GM19025 (cell line): ENCODE results near the gene KLK13.

ENCODE experiments used
- ATAC-seq: cut with Tn5 transposase; IDR thresholded peaks from one replicate; pipeline ENCODE4 v1.9.1; 2021; ENCODE audit warnings: mild to moderate bottlenecking, low read depth, moderate library complexity; ENCODE audit not compliant: unreplicated experiment

Gene KLK13

GRCh38 chr19:51025809-51026553, 38.9 kb downstream of the KLK13 start:
- ATAC-seq: no peak

GRCh38 chr19:51025401-51025800, 39.5 kb downstream of the KLK13 start:
- ATAC-seq: no peak

GRCh38 chr19:51024924-51025323, 40.0 kb downstream of the KLK13 start:
- no peak for ATAC-seq

GRCh38 chr19:51023946-51024345, 40.9 kb downstream of the KLK13 start:
- no peak for ATAC-seq

- ATAC-seq: no peak
Measured at GRCh38 chr19:51022526-51022925, 42.4 kb downstream of the KLK13 start.

GRCh38 chr19:51020988-51021651, 43.8 kb downstream of the KLK13 start:
- ATAC-seq: no peak

- ATAC-seq: no peak
Measured at GRCh38 chr19:51019544-51019925, 45.4 kb downstream of the KLK13 start, which contains the start of gene KLK10. Gene KLK10 (minus strand): TSS chr19:51019709. CDS start chr19:51019130, 579 bp downstream.

- no peak for ATAC-seq
Measured at GRCh38 chr19:51018745-51019543, 45.9 kb downstream of the KLK13 start.

GRCh38 chr19:51016798-51017683, 47.9 kb downstream of the KLK13 start:
- ATAC-seq: no peak

- no peak for ATAC-seq
Measured at GRCh38 chr19:51015691-51016267, 49.1 kb downstream of the KLK13 start.

GRCh38 chr19:51014242-51014641, 50.6 kb downstream of the KLK13 start:
- no peak for ATAC-seq

GRCh38 chr19:51012661-51013190, 52.2 kb downstream of the KLK13 start:
- ATAC-seq: no peak

- ATAC-seq: no peak
Measured at GRCh38 chr19:51010066-51010795, 54.7 kb downstream of the KLK13 start.

- ATAC-seq: no peak
Measured at GRCh38 chr19:51009061-51009891, 55.6 kb downstream of the KLK13 start.

- no peak for ATAC-seq
Measured at GRCh38 chr19:51007488-51007887, 57.4 kb downstream of the KLK13 start.

- ATAC-seq: no peak
Measured at GRCh38 chr19:51006406-51006805, 58.5 kb downstream of the KLK13 start.
